ENCODE measurements around the gene JOSD1. TPM values are rescaled to one million over a fixed set of nuclear protein-coding genes. Genes with fewer than 3 reads are reported as not detected.

The JOSD1 gene
- total RNA-seq, 1 experiment from 2014 or later = 58.5 TPM

DNA sequence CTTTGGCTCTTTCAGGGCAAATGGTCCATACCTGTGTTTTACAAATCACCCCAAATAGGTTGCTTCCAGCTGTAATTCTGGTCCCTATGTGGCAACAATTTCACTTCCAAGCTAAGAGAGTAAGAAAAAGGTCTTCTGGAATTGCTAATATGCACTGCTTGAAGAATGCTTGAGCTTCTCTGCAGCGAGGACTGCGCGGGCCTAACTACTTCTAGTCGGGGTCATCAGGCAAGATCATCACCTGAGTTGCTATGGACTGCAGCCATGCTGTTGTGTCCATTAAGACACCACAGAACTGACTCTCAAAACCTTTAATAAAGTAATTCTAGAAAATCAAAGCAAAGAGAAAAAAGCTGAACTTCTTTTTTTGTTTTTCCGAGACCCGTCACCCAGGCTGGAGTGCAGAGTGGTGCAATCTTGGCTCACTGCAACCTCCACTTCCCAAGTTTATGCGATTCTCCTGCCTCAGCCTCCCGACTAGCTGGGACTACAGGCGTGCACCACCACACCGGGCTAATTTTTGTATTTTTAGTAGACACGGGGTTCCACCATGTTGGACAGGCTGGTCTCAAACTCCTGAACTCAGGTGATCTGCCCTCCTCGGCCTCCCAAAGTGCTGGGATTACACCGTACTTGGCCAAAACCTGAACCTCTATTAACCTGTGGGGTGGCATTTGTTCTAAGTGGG, 2.2 kb downstream of the JOSD1 start:
- peaks cover 77% of the 10 kb centered on the region for H3K36me3 Mint-ChIP-seq (ENCODE audit: insufficient read depth, unreplicated experiment)
- TF ChIP-seq, protein P1, sequence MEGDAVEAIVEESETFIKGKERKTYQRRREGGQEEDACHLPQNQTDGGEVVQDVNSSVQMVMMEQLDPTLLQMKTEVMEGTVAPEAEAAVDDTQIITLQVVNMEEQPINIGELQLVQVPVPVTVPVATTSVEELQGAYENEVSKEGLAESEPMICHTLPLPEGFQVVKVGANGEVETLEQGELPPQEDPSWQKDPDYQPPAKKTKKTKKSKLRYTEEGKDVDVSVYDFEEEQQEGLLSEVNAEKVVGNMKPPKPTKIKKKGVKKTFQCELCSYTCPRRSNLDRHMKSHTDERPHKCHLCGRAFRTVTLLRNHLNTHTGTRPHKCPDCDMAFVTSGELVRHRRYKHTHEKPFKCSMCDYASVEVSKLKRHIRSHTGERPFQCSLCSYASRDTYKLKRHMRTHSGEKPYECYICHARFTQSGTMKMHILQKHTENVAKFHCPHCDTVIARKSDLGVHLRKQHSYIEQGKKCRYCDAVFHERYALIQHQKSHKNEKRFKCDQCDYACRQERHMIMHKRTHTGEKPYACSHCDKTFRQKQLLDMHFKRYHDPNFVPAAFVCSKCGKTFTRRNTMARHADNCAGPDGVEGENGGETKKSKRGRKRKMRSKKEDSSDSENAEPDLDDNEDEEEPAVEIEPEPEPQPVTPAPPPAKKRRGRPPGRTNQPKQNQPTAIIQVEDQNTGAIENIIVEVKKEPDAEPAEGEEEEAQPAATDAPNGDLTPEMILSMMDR (IDR thresholded peaks at IDR 0.05; ENCODE audit: unreplicated experiment) = no peak

DNA sequence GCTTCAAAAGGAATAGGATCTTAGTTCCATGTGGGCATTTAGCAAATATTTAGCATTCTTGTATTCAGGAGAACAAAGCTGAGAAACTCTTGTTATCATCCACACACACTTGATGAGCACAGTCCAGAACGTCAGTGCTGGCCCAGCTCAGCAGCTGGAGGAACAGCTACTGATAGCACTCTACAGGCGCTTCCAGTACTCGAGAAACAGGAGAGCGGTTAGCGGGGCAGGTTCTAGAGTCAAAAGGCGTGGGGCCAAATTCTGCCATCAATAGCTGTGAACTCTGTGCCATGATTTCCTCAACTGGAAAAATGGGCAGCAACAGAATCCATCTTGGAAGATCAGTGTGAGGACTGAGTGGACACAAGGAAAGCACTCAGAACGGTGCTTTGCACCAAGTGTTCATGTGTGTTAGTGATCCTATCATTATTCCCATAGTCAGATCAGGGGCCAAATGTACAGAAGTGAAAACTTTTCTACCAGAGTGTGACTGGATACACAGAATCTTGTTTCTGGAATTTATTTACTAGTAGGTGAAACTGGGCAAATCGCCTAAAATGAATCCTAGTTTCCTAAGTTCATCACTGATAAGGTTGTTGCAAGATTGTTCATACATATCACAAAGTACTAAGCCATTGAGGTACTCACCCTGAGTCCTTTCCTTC, 3.2 kb downstream of the JOSD1 start:
- Mint-ChIP-seq H3K36me3 (ENCODE audit: insufficient read depth, unreplicated experiment) (peaks cover 82% of the 10 kb centered on the region), H3K27me3 (ENCODE audit: unreplicated experiment) (no peaks in the 10 kb centered on the region), H3K9me3 (ENCODE audit: low read depth, unreplicated experiment) (no peaks in the 10 kb centered on the region), H3K4me1 (ENCODE audit: low read depth, unreplicated experiment) (peaks cover 49% of the 10 kb centered on the region), H3K4me3 (ENCODE audit: low read depth, unreplicated experiment) (peak overlapping the region; percentile 76), H3K27ac (ENCODE audit: unreplicated experiment) (peak overlapping the region; percentile 98)
- CTCF ChIA-PET = interaction anchor here (1.1 to 1.4 kb wide), 2 partner anchors 8 to 16 kb away, joined by 4 to 7 read pairs; partner anchors contain the start of genes GTPBP1 and TOMM22
- DNase-seq = no peak
- intact Hi-C loops (cut with micrococcal nuclease; ENCODE audit: unreplicated experiment) = no loop called here
- no TSS peak for BruUV-seq (replicated peaks)
- TF ChIP-seq, protein P1 (IDR thresholded peaks at IDR 0.05; ENCODE audit: unreplicated experiment) = no peak

More for the DNA sequence above, 2.2 kb downstream of the JOSD1 start:
- peak overlapping the region; percentile 98 for H3K27ac Mint-ChIP-seq (ENCODE audit: unreplicated experiment)
- no peaks in the 10 kb centered on the region for H3K27me3 Mint-ChIP-seq (ENCODE audit: unreplicated experiment)
- DNase-seq = no peak
- BruUV-seq (replicated peaks) = no TSS peak
- H3K9me3 Mint-ChIP-seq (ENCODE audit: low read depth, unreplicated experiment) = no peaks in the 10 kb centered on the region
- CTCF ChIA-PET = interaction anchor here (1.6 kb wide), 1 partner anchor 17 kb away, joined by 8 read pairs; the partner anchor contains the start of gene TOMM22
- H3K4me3 Mint-ChIP-seq (ENCODE audit: low read depth, unreplicated experiment) = peak overlapping the region; percentile 76
- H3K4me1 Mint-ChIP-seq (ENCODE audit: low read depth, unreplicated experiment) = peaks cover 41% of the 10 kb centered on the region
- intact Hi-C loops (cut with micrococcal nuclease; ENCODE audit: unreplicated experiment) = no loop called here

DNA sequence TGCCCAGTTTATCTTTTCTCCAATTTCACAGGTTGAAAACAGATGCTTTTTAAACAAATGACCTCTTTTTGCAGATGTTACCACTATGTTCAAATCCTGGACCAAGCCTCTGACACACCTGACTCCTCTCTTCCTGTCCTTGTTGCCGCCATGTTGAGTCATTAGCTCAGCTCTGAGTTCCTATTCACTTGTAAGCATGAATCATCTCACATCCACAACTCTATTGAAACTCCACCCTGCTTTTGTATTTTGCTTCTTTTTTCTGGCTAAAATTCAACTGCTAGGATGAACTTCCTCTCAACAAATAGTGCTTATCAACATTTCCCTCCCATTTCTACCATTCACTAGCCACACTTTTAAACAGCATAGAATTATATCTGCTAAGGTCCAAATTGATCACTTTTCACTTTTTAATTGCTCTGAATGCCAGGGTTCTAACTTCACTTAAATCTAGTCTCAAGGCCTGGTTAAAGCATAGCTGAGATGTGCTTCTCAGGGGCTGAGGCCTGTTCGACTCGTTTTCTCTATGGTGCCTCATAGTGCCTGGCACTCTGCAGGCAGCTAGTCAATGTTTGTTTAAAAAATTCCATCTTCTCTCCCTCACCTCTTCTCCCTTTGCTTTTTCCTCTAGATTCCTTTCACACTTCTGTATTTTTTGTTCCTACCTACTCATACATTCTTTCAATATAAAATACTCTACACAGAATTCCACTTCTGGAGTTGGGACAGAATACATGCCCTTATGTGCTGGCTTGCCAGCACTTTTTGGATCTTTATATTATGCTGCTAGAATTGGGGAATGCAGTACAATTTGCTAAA, 3.9 kb downstream of the JOSD1 start:
- peaks cover 81% of the 10 kb centered on the region for H3K36me3 Mint-ChIP-seq (ENCODE audit: insufficient read depth, unreplicated experiment)
- H3K9me3 Mint-ChIP-seq (ENCODE audit: low read depth, unreplicated experiment) = no peaks in the 10 kb centered on the region
- H3K27ac Mint-ChIP-seq (ENCODE audit: unreplicated experiment) = peak overlapping the region; percentile 98
- peak; percentile 41 for DNase-seq
- H3K4me3 Mint-ChIP-seq (ENCODE audit: low read depth, unreplicated experiment) = peak overlapping the region; percentile 76
- peaks cover 49% of the 10 kb centered on the region for H3K4me1 Mint-ChIP-seq (ENCODE audit: low read depth, unreplicated experiment)
- BruUV-seq (replicated peaks) = no TSS peak
- intact Hi-C loops (cut with micrococcal nuclease; ENCODE audit: unreplicated experiment) = no loop called here
- no peaks in the 10 kb centered on the region for H3K27me3 Mint-ChIP-seq (ENCODE audit: unreplicated experiment)
- TF ChIP-seq, protein P1 (IDR thresholded peaks at IDR 0.05; ENCODE audit: unreplicated experiment) = no peak
- CTCF ChIA-PET = interaction anchor here (0.7 to 1.4 kb wide), 4 partner anchors 8 to 544 kb away, joined by 3 to 7 read pairs (median 4); partner anchors contain the start of genes GTPBP1 and TOMM22

DNA sequence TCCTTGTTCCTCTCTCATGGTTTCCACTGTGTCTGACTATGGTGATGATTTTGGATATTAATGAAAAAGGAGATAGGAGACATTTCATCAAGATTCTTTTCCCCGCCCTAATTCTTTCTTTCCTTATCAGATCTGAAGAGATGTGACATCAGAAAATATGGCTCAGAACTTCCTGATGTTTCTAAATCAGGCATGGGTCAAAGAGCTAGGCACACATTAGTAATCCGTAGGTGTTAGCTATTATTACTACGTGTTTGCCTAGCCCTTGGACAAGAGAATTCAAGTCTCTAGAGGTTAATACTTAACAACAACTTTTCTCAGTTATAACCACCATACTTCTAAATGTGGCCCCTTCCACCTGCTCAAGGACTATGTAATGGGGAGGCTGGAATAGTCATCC, 5.8 kb downstream of the JOSD1 start:
- Mint-ChIP-seq H3K27me3 (ENCODE audit: unreplicated experiment) (no peaks in the 10 kb centered on the region), H3K9me3 (ENCODE audit: low read depth, unreplicated experiment) (no peaks in the 10 kb centered on the region), H3K36me3 (ENCODE audit: insufficient read depth, unreplicated experiment) (peaks cover 71% of the 10 kb centered on the region), H3K27ac (ENCODE audit: unreplicated experiment) (peak overlapping the region; percentile 85), H3K4me3 (ENCODE audit: low read depth, unreplicated experiment) (peak overlapping the region; percentile 9), H3K4me1 (ENCODE audit: low read depth, unreplicated experiment) (peaks cover 49% of the 10 kb centered on the region)
- CTCF ChIA-PET = interaction anchor here (0.5 to 1.2 kb wide), 5 partner anchors 11 to 40 kb away, joined by 4 to 17 read pairs (median 5); partner anchors contain the start of genes CBY1, GTPBP1 and TOMM22
- no TSS peak for BruUV-seq (replicated peaks)
- no peak for DNase-seq
- TF ChIP-seq, protein P1 (IDR thresholded peaks at IDR 0.05; ENCODE audit: unreplicated experiment) = no peak
- intact Hi-C loops (cut with micrococcal nuclease; ENCODE audit: unreplicated experiment) = loop anchor here (2.0 kb wide), 1 partner anchor 14 kb away; the partner anchor contains the start of gene TOMM22

Measured in Calu3 (cell line).